ENCODE measurements around the gene NDC1. TPM values are rescaled to one million over a fixed set of nuclear protein-coding genes. Genes with fewer than 3 reads are reported as not detected.

NDC1 gene
- total and polyA plus RNA-seq, 11 donors = 1.6 to 9.4 (median 6.5) TPM

DNA sequence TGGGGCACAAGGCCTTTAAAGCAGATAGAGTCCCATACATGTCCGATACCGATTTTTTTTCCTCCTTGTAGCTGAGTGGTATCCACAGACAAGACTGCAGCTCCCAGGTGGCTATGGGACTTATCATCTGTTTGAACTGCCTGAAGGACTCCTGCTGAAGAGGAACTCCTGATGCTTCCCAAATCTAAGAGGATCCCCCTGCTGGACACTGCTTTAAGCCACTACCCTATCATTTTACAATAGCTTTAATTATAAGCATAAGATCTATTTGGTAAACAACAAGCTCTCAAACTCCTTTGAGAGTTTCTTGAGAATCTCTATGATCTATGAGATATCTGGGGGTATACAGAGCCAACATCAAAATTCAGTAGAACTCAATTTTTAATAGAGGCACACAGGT, 11.7 kb downstream of the NDC1 start:
- Histone ChIP-seq H3K27ac (no peak overlapping the region), H3K9me3 (no peaks in the 10 kb centered on the region), H3K36me3 (peaks cover 0 to 84% (median 41%) of the 10 kb centered on the region in 9 donors), H3K27me3 (no peaks in the 10 kb centered on the region), H3K4me1 (no peaks in the 10 kb centered on the region), H3K4me3 (no peak overlapping the region)
- 78 to 100% (median 97%) methylated on average over 2 of the region's 2 CpGs for WGBS, 4 donors
- DNase-seq (no peak), ATAC-seq (no peak)
- no peak for TF ChIP-seq POLR2A (IDR thresholded peaks at IDR 0.05)
- TF ChIP-seq, protein P1, sequence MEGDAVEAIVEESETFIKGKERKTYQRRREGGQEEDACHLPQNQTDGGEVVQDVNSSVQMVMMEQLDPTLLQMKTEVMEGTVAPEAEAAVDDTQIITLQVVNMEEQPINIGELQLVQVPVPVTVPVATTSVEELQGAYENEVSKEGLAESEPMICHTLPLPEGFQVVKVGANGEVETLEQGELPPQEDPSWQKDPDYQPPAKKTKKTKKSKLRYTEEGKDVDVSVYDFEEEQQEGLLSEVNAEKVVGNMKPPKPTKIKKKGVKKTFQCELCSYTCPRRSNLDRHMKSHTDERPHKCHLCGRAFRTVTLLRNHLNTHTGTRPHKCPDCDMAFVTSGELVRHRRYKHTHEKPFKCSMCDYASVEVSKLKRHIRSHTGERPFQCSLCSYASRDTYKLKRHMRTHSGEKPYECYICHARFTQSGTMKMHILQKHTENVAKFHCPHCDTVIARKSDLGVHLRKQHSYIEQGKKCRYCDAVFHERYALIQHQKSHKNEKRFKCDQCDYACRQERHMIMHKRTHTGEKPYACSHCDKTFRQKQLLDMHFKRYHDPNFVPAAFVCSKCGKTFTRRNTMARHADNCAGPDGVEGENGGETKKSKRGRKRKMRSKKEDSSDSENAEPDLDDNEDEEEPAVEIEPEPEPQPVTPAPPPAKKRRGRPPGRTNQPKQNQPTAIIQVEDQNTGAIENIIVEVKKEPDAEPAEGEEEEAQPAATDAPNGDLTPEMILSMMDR (IDR thresholded peaks at IDR 0.05) = no peak
- intact Hi-C loops (cut with DNase I) = no loop called here

DNA sequence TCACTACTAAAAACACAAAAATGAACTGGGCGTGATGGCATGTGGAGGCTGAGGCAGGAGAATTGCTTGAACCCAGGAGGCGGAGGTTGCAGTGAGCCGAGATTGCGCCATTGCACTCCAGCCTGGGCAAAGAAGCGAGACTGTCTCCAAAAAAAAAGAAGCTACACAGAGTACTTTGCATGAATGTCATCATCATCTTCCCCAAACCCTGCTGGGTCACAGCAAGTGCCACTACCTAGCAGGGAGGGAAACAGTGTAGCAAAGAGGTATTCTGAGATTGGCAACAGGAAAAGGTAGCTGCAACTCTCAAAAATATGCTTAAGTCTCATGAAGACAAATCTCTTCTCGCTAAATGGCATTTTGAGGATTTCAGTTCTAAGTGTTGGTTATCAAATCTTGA, 12.8 kb downstream of the NDC1 start:
- Histone ChIP-seq H3K9me3 (no peaks in the 10 kb centered on the region), H3K4me1 (no peaks in the 10 kb centered on the region), H3K27me3 (no peaks in the 10 kb centered on the region), H3K36me3 (peaks cover 0 to 81% (median 39%) of the 10 kb centered on the region in 9 donors), H3K4me3 (no peak overlapping the region), H3K27ac (no peak overlapping the region)
- ATAC-seq = no peak
- 96 to 98% (median 97%) methylated on average over 6 of the region's 6 CpGs for WGBS, 4 donors
- intact Hi-C loops (cut with DNase I) = no loop called here
- TF ChIP-seq POLR2A (IDR thresholded peaks at IDR 0.05) = no peak
- TF ChIP-seq, protein P1 (IDR thresholded peaks at IDR 0.05) = no peak
- DNase-seq = no peak

DNA sequence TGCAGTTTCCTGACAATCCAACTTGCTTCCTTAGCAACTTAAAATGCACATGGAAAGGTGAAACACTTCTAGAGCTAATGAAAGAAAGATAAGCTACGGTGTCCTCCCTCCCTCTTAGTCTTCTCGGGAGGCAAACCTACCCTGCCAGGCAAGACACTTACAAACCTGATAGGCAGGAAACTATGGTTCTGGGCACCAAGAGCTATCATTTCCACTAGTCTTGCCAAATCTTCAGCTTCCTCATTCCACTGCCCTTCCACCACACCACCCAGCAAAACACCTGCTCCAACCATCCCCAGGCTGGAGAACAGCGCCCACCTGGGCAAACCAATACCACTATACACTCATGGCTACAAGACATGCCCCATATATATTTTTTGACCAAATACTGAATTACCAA, 15.2 kb downstream of the NDC1 start:
- DNase-seq (no peak), ATAC-seq (no peak)
- TF ChIP-seq, protein P1 (IDR thresholded peaks at IDR 0.05) = no peak
- no peak for TF ChIP-seq POLR2A (IDR thresholded peaks at IDR 0.05)
- Histone ChIP-seq H3K27ac (no peak overlapping the region), H3K9me3 (no peaks in the 10 kb centered on the region), H3K4me1 (no peaks in the 10 kb centered on the region), H3K27me3 (no peaks in the 10 kb centered on the region), H3K4me3 (no peak overlapping the region), H3K36me3 (peaks cover 0 to 69% (median 44%) of the 10 kb centered on the region in 9 donors)
- intact Hi-C loops (cut with DNase I) = no loop called here
- 69 to 84% (median 80%) methylated on average over 3 of the region's 3 CpGs for WGBS, 4 donors

DNA sequence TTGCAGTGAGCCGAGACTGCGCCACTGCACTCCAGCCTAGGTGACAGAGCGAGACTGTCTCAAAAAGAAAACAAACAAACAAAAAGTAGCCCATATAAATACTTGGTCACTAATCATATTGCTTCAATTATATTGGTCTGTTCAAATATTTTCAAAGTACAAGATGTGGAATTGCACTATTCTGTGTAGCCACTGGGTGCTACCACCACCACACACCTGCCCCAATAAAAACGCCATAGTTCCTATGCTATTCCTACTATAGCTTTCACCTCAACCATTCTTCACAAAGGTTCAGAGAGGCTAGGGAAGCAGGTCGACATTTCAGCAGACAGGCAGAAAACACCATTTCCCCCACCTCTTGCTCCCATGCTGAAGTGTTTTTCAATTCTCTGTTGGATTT, 16.7 kb downstream of the NDC1 start:
- Histone ChIP-seq H3K4me1 (no peaks in the 10 kb centered on the region), H3K4me3 (no peak overlapping the region), H3K27me3 (no peaks in the 10 kb centered on the region), H3K36me3 (peaks cover 0 to 66% (median 45%) of the 10 kb centered on the region in 9 donors), H3K9me3 (no peaks in the 10 kb centered on the region), H3K27ac (no peak overlapping the region)
- DNase-seq (no peak), ATAC-seq (no peak)
- intact Hi-C loops (cut with DNase I) = no loop called here
- TF ChIP-seq, protein P1 (IDR thresholded peaks at IDR 0.05) = no peak
- TF ChIP-seq POLR2A (IDR thresholded peaks at IDR 0.05) = no peak
- 95 to 97% (median 95%) methylated on average over 5 of the region's 5 CpGs for WGBS, 4 donors

All from heart left ventricle (tissue), 16 donors.